Activated T-cell treated with anti-CD3 and anti-CD28 coated beads, Interleukin-2, amount 50 U/mL, for 1 hour (primary cell): ENCODE data around the gene CCDC60.

ENCODE experiments used
- DNase-seq: peaks from one replicate; pipeline ENCODE4 v3.0.0-alpha.2; 2020

CCDC60 gene

DNA sequence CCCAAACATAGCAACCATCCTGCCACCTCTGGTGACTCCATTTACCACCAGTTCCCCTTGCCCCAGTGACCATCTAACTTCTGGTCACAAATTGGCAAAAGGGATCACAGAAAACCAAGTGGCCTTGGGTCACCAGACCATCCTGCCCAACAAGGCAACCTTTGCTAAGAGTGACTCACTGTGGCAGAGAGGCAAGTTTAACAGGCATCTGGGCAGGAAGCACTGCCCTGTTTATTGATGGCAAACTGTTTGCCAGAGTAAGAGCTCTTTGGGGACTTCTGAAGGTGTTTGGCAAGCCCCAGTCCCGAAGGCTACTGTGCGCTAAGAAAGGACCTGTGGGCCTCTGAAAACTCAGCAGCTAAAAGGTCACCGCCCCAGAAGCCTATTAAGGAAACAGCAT lies 230.9 kb downstream of the CCDC60 start:
- DNase-seq: no peak

GRCh38 chr12:119570771-119571170 lies 236.2 kb downstream of the CCDC60 start:
- no peak for DNase-seq

GRCh38 chr12:119573086-119573485 lies 238.6 kb downstream of the CCDC60 start:
- DNase-seq: no peak

DNA sequence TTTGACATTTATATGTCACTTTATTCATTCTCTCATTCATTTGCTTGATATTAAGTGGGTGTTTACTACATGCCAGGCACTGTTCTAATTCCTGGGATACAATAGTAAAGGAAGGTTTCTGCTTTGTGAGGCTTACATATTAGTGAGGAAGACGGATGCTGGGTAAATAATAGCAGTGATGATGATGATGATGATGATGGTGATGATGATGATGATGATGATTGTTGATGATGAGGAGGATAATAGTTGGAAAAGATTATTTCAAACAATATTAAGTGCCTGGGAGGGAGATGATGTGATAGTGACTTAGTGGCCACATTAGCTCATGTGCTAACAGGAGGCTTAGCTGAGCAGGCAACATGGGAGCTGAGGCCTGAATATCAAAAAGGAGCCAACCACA lies 239.7 kb downstream of the CCDC60 start:
- DNase-seq: no peak

DNA sequence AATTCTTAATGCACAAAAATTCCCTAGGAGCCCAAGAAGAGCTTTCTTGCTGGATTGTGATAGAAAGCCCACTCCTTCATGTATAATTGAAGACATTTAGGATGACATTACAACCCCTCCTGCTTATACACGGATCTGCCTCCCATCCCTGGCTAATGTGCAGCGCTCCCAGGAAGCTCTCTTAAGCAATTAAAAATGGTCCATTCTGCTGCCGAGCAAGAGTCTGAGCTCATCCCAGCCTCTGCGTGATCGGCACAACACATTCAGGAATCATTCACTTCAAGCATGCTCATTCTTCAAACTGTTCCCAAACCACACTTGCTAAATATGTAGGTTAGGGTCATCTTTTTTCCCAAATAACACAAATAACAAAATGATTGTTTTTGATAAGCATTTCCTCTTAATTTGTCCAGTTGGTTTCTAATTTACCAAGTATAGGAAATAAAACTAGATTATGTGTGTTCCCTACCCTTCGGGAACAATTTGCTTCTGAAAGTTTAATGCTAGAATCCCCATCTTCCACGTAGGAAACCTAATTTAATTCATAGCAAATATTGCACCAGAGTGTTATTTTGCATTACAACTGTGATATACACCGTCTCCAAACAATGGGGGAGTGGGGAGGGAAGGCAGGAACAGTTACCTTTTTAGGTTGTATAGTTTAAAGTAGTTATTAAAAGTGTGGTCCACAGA lies 241.7 kb downstream of the CCDC60 start:
- no peak for DNase-seq

DNA sequence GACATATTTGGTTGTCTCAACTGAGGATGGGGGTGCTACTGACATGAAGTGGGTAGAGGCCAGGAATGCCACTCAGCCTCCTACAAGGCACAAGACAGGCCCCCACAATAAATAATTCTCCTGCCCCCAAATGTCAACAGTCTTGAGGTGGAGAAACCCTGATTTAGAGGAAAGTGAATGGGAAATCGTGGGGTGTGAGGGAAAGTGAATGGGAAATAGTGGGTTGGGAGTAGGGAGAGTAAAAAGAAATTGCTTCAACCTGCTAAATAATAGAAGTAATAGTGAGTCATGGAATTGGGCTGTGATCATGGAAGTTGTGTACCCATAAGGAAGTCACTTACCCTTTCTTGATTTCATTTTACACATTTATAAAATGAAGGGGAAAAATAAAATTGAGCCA lies 242.4 kb downstream of the CCDC60 start:
- no peak for DNase-seq

DNA sequence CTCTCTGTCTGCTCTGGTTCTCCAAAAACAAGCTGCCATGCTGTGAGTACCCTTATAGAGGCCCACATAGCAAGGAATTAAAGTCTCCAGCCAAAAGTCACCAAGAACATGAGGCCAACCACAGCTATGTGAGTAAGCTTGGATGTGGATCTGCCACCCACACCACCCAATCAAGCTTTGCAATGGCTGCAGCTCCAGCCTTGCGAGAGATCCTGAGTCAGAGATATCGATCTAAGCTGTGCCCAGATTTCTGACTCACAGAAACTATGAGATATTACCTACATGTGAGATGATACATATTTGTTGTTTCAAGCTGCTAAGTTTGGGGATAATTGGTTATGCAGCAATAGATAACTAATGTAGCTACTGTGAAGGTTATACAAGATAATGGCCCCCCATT lies 243.6 kb downstream of the CCDC60 start:
- DNase-seq: no peak

- DNase-seq: no peak
Observed at GRCh38 chr12:119589097-119589496, 254.6 kb downstream of the CCDC60 start.

DNA sequence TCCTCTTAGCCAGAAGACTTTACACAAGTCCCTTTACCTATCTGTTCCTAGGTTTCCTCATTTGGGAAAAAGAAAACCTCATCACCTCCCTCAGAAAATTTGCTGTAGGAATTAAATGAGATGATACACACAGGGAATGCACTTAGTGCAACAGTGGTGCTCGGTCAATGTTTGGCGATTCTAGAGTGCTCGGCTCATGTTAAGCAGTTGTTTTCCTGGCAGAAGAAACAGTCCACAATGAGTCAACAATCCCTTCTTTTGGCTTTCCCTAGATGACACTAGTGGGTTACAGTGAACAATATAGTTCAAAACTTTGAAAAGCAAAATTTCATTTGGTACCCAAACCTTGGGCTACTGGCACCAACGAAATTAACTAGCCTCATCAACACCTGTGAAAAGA lies 255.1 kb downstream of the CCDC60 start:
- no peak for DNase-seq
